ENCODE measurements around the gene PARP11.
A peak's percentile ranks its signal among the peaks of the same experiment; 100 is the strongest.

Gene PARP11

DNA sequence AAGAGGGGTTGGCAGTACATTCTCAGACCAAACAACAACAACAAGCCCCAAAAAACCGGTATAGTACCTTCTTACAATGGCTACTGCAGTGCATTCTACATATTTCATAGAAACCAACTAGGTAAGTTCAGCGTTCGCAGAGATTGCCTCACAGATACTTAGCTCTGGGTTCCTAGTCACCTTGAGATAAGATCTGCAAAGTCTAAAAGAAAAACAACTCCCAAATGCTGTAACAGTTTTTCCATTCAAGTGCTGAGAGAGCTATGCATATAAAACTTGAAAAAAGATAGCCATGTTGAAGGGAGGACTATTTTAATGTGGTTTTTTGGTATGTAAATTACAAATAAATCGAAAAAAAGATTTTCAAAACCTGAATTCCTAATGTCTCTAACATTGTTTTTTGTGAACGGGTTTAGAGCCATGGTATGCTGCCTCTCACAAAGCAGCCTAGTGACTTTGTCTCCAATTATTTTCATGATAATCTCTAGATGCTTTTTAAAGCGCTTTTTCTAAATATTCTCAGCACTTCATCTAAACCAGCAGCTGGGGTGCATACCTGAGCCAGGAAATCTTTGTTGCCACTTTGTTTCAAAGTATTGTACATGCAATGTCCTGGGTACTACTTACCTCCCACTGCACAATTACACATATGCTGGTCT, 63.7 kb downstream of the PARP11 start:
- Histone ChIP-seq H3K4me3 (ENCODE audit: low read length) (no peak overlapping the region), H4K20me1 (ENCODE audit: control insufficient read depth, insufficient read depth, low read depth, low read length) (no peaks in the 10 kb centered on the region), H3K9me3 (ENCODE audit: control insufficient read depth, insufficient read depth, low read length) (no peaks in the 10 kb centered on the region), H3K36me3 (ENCODE audit: control insufficient read depth, low read length) (no peaks in the 10 kb centered on the region), H3K27me3 (ENCODE audit: control insufficient read depth, low read length) (no peaks in the 10 kb centered on the region), H3K4me1 (ENCODE audit: control insufficient read depth, low read length) (peaks cover 30% of the 10 kb centered on the region), H3K9me2 (replicated peaks; ENCODE audit: control insufficient read depth, low read length) (no peaks in the 10 kb centered on the region), H3K4me2 (ENCODE audit: low read length) (no peak overlapping the region), H3K27ac (ENCODE audit: low read depth, low read length) (no peak overlapping the region), H3K79me2 (ENCODE audit: control insufficient read depth, low read length) (no peaks in the 10 kb centered on the region), H3F3A (ENCODE audit: control insufficient read depth, insufficient read depth) (peaks cover 4% of the 10 kb centered on the region; the same call in 1 of the 2 replicates)
- TF ChIP-seq CTCF (IDR thresholded peaks at IDR 0.05; ENCODE audit: low read depth, low read length, poor library complexity, severe bottlenecking), result no peak
- TF ChIP-seq EZH2phosphoT487 (IDR thresholded peaks at IDR 0.05; ENCODE audit: borderline replicate concordance, low read length), result no peak

GRCh38 chr12:3805077-3805476, 68.1 kb downstream of the PARP11 start:
- TF ChIP-seq CTCF (IDR thresholded peaks at IDR 0.05; ENCODE audit: low read depth, low read length, poor library complexity, severe bottlenecking) (no peak), EZH2phosphoT487 (IDR thresholded peaks at IDR 0.05; ENCODE audit: borderline replicate concordance, low read length) (no peak)
- no peak overlapping the region for H3K27ac ChIP-seq (ENCODE audit: low read depth, low read length)
- no peaks in the 10 kb centered on the region for H4K20me1 ChIP-seq (ENCODE audit: control insufficient read depth, insufficient read depth, low read depth, low read length)

GRCh38 chr12:3803865-3804472, 69.2 kb downstream of the PARP11 start:
- Histone ChIP-seq H3K27ac (ENCODE audit: low read depth, low read length) (no peak overlapping the region), H3K36me3 (ENCODE audit: control insufficient read depth, low read length) (no peaks in the 10 kb centered on the region), H3K79me2 (ENCODE audit: control insufficient read depth, low read length) (no peaks in the 10 kb centered on the region), H4K20me1 (ENCODE audit: control insufficient read depth, insufficient read depth, low read depth, low read length) (no peaks in the 10 kb centered on the region), H3K9me2 (replicated peaks; ENCODE audit: control insufficient read depth, low read length) (no peaks in the 10 kb centered on the region), H3K9me3 (ENCODE audit: control insufficient read depth, insufficient read depth, low read length) (no peaks in the 10 kb centered on the region), H3K4me2 (ENCODE audit: low read length) (no peak overlapping the region), H3K4me3 (ENCODE audit: low read length) (no peak overlapping the region), H3K4me1 (ENCODE audit: control insufficient read depth, low read length) (peaks cover 29% of the 10 kb centered on the region), H3F3A (ENCODE audit: control insufficient read depth, insufficient read depth) (no peaks in the 10 kb centered on the region), H3K27me3 (ENCODE audit: control insufficient read depth, low read length) (no peaks in the 10 kb centered on the region)
- TF ChIP-seq CTCF (IDR thresholded peaks at IDR 0.05; ENCODE audit: low read depth, low read length, poor library complexity, severe bottlenecking), result peak; percentile 91
- TF ChIP-seq EZH2phosphoT487 (IDR thresholded peaks at IDR 0.05; ENCODE audit: borderline replicate concordance, low read length), result no peak

More at GRCh38 chr12:3805077-3805476, 68.1 kb downstream of the PARP11 start:
- H3K79me2 ChIP-seq (ENCODE audit: control insufficient read depth, low read length), result no peaks in the 10 kb centered on the region
- H3K4me2 ChIP-seq (ENCODE audit: low read length), result no peak overlapping the region
- no peaks in the 10 kb centered on the region for H3K9me3 ChIP-seq (ENCODE audit: control insufficient read depth, insufficient read depth, low read length)
- H3K9me2 ChIP-seq (replicated peaks; ENCODE audit: control insufficient read depth, low read length), result no peaks in the 10 kb centered on the region
- no peaks in the 10 kb centered on the region for H3K36me3 ChIP-seq (ENCODE audit: control insufficient read depth, low read length)
- H3F3A ChIP-seq (ENCODE audit: control insufficient read depth, insufficient read depth), result no peaks in the 10 kb centered on the region
- H3K4me3 ChIP-seq (ENCODE audit: low read length), result no peak overlapping the region
- no peaks in the 10 kb centered on the region for H3K27me3 ChIP-seq (ENCODE audit: control insufficient read depth, low read length)
- H3K4me1 ChIP-seq (ENCODE audit: control insufficient read depth, low read length), result peaks cover 32% of the 10 kb centered on the region
